Thoracic aorta (tissue), 2 donors: Measurements from ENCODE around the gene DNAH3. TPM values are rescaled to one million over a fixed set of nuclear protein-coding genes. Genes with fewer than 3 reads are reported as not detected.
"Not testable (repeated sequence)": the region's sequence is repeated elsewhere in the genome, so short reads cannot be mapped to it uniquely, and the experiment has no call there.

Experiments used
- ATAC-seq: fragments of 150-250 bp; one replicate; pipeline ENCODE4 v1.8.0; 2017; ENCODE audit warnings: low read depth; ENCODE audit not compliant: insufficient number of reproducible peaks, low FRiP score
- DNase-seq: peaks from one replicate; pipeline ENCODE4 v3.0.0-alpha.2; 2020; ENCODE audit warnings: low spot score
- H3K27ac ChIP-seq, 2 donors: fragments of 200-600 bp; sonication (generic); 1 replicate in 1 of 2; 2 replicates in 1 of 2; pipeline ENCODE4 v1.5.1; 2016; ENCODE audit warnings: mild to moderate bottlenecking in 2 of 2, moderate library complexity in 2 of 2
- H3K27me3 ChIP-seq: fragments of 200-600 bp; sonication (generic); replicated peaks from 2 replicates; pipeline ENCODE4 v1.6.0; 2016; ENCODE audit warnings: mild to moderate bottlenecking; ENCODE audit not compliant: insufficient read depth
- H3K36me3 ChIP-seq: fragments of 200-600 bp; sonication (generic); one replicate; pipeline ENCODE4 v1.5.1; 2016
- H3K4me1 ChIP-seq, 2 donors: fragments of 200-600 bp; sonication (generic); 1 replicate in 1 of 2; 2 replicates in 1 of 2; pipeline versions ENCODE4 v1.5.1 to v1.6.0; 2016; ENCODE audit warnings: low read depth in 2 of 2, mild to moderate bottlenecking in 1 of 2; ENCODE audit not compliant: control insufficient read depth in 1 of 2
- H3K4me3 ChIP-seq: fragments of 200-600 bp; sonication (generic); 2 replicates; pipeline ENCODE4 v1.5.1; 2016; ENCODE audit warnings: mild to moderate bottlenecking
- H3K9me3 ChIP-seq: fragments of 200-600 bp; sonication (generic); 2 replicates; pipeline ENCODE4 v1.5.1; 2016
- CTCF ChIP-seq: fragments of 200-600 bp; sonication (generic); IDR thresholded peaks from one replicate; pipeline ENCODE4 v1.5.1; 2019; ENCODE audit warnings: antibody characterized with exemption
- total RNA-seq, 2 donors: library from RNA; depleted of rRNA; stranded (reverse); fragments of >200 nt; gene quantifications; one replicate each; pipeline versions ENCODE4 v1.1.0 to v1.2.3, GENCODE V29; 2016

DNAH3 gene, protein sequence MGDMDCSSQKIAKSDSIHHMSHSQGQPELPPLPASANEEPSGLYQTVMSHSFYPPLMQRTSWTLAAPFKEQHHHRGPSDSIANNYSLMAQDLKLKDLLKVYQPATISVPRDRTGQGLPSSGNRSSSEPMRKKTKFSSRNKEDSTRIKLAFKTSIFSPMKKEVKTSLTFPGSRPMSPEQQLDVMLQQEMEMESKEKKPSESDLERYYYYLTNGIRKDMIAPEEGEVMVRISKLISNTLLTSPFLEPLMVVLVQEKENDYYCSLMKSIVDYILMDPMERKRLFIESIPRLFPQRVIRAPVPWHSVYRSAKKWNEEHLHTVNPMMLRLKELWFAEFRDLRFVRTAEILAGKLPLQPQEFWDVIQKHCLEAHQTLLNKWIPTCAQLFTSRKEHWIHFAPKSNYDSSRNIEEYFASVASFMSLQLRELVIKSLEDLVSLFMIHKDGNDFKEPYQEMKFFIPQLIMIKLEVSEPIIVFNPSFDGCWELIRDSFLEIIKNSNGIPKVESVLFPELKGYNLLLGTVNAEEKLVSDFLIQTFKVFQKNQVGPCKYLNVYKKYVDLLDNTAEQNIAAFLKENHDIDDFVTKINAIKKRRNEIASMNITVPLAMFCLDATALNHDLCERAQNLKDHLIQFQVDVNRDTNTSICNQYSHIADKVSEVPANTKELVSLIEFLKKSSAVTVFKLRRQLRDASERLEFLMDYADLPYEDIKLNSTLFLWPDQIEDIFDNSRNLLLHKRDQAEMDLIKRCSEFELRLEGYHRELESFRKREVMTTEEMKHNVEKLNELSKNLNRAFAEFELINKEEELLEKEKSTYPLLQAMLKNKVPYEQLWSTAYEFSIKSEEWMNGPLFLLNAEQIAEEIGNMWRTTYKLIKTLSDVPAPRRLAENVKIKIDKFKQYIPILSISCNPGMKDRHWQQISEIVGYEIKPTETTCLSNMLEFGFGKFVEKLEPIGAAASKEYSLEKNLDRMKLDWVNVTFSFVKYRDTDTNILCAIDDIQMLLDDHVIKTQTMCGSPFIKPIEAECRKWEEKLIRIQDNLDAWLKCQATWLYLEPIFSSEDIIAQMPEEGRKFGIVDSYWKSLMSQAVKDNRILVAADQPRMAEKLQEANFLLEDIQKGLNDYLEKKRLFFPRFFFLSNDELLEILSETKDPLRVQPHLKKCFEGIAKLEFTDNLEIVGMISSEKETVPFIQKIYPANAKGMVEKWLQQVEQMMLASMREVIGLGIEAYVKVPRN (N-terminal part only)
- total RNA-seq, result not detected

DNA sequence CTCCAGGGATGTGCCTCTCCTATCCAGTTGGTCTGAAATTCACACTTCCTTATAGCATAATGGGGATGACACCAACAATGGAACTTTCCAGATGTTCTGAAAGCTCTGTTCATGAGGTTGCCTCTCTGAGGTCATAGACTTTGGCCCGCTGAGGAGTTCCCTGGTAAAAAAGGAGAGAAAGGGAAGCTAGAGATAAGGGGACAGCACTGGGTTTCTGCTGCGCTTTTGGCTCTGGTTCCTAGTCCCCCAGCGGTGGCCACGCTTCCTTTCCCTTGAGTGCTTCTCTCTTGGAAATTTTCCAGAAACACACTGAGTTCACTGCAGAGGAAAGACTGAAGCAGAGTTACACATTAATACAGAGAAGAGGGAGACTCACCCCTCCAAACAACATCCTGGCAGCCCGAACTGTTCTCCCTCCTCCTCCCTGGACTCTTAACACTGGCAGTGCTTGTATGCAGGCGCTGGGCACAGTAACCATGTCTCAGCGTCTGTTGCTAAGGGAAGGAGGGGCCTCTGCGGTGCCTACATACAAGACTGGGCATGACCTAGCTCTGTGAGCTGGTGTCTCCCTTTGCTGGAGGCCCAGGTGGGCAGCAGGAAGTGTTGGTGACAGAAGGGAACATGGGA, at the start of gene DNAH3:
Gene DNAH3, minus strand, starts transcription at position 472 of the 627 bp plus-strand sequence. CDS start 527 bp downstream, outside the sequence.
- H3K4me3 ChIP-seq, result no peak within 1 kb of the TSS
- ATAC-seq (no peak), DNase-seq (no peak)
- no peak within 1 kb of the TSS for H3K27ac ChIP-seq
- no peaks in the 10 kb centered on the region for H3K36me3 ChIP-seq
- H3K27me3 ChIP-seq, result no peaks in the 10 kb centered on the region
- no peak for TF ChIP-seq CTCF
- no peaks in the 10 kb centered on the region for H3K9me3 ChIP-seq
- H3K4me1 ChIP-seq, result peaks cover 0 to 6% of the 10 kb centered on the region in 2 donors

GRCh38 chr16:21199607-21200218, 49.1 kb upstream of the DNAH3 start:
- no peaks in the 10 kb centered on the region for H3K27me3 ChIP-seq
- H3K36me3 ChIP-seq, result no peaks in the 10 kb centered on the region
- DNase-seq (no peak), ATAC-seq (no peak)
- TF ChIP-seq CTCF, result no peak
- H3K4me3 ChIP-seq, result no peak overlapping the region
- no peak overlapping the region for H3K27ac ChIP-seq
- H3K9me3 ChIP-seq, result no peaks in the 10 kb centered on the region
- H3K4me1 ChIP-seq, result no peaks in the 10 kb centered on the region

DNA sequence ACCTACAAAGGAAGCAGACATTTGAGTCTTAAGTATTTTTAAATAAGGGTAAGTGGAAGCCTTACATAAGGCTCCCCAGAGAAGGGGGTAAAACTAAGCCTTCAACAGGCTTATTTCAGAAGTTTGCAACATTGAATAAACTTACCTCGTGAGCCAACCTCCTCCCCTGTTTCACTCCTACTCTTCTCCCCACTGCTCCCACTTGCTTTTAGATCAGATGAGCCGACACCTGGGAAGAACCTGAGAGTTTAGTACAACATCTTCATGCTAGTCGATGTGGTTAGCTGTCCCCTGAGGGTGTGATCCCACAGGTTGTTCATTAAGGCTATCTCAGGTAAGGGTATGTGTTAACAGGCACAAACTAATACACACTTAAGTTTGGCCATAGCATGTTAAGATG, 47.0 kb upstream of the DNAH3 start:
- DNase-seq, result no peak
- Histone ChIP-seq H3K9me3 (no peaks in the 10 kb centered on the region), H3K27ac (no peak overlapping the region), H3K27me3 (no peaks in the 10 kb centered on the region), H3K4me1 (no peaks in the 10 kb centered on the region), H3K4me3 (no peak overlapping the region), H3K36me3 (no peaks in the 10 kb centered on the region)
- no peak for TF ChIP-seq CTCF
- no peak for ATAC-seq

GRCh38 chr16:21197112-21197511, 46.5 kb upstream of the DNAH3 start:
- no peak overlapping the region for H3K27ac ChIP-seq
- H3K9me3 ChIP-seq, result no peaks in the 10 kb centered on the region
- no peak for TF ChIP-seq CTCF
- H3K27me3 ChIP-seq, result no peaks in the 10 kb centered on the region
- H3K36me3 ChIP-seq, result no peaks in the 10 kb centered on the region
- H3K4me1 ChIP-seq, result no peaks in the 10 kb centered on the region
- DNase-seq (no peak), ATAC-seq (no peak)
- H3K4me3 ChIP-seq, result no peak overlapping the region

DNA sequence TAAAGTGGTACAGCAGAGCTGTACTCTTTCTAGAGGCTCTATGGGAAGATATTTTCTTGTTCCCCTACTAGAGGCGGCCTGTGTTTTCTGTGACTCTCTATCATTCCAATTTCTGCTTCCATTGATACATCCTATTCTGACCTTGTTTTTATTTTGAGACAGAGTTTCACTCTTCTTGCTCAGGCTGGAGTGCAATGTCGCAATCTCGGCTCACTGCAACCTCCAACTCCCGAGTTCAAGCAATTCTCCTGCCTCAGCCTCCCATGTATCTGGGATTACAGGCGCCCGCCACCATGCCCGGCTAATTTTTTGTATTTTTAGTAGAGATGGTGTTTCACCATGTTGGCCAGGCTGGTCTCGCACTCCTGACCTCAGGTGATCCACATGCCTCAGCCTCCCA, 44.7 kb upstream of the DNAH3 start:
- H3K4me1 ChIP-seq, H3K27ac ChIP-seq, H3K4me3 ChIP-seq, H3K36me3 ChIP-seq, H3K9me3 ChIP-seq, H3K27me3 ChIP-seq, ATAC-seq, DNase-seq: not testable (repeated sequence)
